MM.1S (cell line): ENCODE results near the gene TEX14.

ENCODE experiments used
- EZH2 ChIP-seq: fragments of 300-600 bp; sonication (generic); optimal IDR thresholded peaks from 2 replicates; pipeline ENCODE3; 2017; ENCODE audit warnings: low read depth, mild to moderate bottlenecking, antibody characterized with exemption, low read length, mixed read lengths
- EZH2phosphoT487 ChIP-seq: fragments of 300-600 bp; sonication (generic); IDR thresholded peaks from 2 replicates; pipeline ENCODE4 v1.6.1; 2018; ENCODE audit warnings: antibody characterized with exemption, low read length
- TF ChIP-seq, protein P1 (sequence below): fragments of 300-600 bp; sonication (generic); IDR thresholded peaks from 2 replicates; pipeline ENCODE4 v1.5.1; 2016; ENCODE audit warnings: antibody characterized with exemption, low read length, mixed read lengths

DNA sequence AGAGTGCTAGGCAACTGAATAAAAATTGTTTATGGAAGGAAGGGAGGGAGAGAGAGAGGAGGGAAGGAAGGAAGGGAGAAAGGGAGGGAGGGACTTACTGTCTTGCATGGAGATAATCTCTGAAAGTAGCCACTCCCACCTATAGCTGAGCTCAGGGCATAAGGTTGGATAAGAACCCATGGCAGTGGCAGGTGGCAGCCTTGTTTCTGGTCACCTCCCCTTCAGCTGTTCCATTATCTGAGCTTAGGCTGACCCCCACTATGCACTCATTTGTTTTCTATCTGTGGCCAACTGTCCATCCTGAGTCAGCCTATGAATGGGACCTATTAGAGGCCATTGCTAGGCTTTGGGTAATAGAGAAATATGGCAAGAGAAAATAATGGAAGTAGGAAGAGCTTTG is 152.1 kb downstream of the TEX14 start:
- TF ChIP-seq, protein P1, sequence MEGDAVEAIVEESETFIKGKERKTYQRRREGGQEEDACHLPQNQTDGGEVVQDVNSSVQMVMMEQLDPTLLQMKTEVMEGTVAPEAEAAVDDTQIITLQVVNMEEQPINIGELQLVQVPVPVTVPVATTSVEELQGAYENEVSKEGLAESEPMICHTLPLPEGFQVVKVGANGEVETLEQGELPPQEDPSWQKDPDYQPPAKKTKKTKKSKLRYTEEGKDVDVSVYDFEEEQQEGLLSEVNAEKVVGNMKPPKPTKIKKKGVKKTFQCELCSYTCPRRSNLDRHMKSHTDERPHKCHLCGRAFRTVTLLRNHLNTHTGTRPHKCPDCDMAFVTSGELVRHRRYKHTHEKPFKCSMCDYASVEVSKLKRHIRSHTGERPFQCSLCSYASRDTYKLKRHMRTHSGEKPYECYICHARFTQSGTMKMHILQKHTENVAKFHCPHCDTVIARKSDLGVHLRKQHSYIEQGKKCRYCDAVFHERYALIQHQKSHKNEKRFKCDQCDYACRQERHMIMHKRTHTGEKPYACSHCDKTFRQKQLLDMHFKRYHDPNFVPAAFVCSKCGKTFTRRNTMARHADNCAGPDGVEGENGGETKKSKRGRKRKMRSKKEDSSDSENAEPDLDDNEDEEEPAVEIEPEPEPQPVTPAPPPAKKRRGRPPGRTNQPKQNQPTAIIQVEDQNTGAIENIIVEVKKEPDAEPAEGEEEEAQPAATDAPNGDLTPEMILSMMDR: no peak
- TF ChIP-seq EZH2phosphoT487 (no peak), EZH2 (no peak)
